Measurements from ENCODE around the gene RPS6KA2.
A peak's percentile ranks its signal among the peaks of the same experiment; 100 is the strongest.
"Not testable (repeated sequence)": the region's sequence is repeated elsewhere in the genome, so short reads cannot be mapped to it uniquely, and the experiment has no call there.

The RPS6KA2 gene

DNA sequence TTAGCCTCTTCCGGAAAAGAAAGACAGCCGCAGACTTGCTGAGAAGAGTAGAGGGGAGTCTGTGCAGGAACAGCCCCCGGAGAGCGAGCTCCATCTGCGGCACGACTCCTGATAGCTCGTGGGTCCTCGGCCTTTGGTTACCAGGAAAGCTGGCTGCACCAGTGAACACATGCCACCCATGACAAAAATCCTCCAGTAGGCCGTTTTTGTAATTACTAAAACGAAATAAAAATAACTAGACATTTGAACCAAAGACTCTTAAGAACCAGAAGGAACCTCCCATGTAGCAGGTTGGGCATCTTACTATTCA is 82.8 kb downstream of the RPS6KA2 start:
- DNase-seq: no peak

GRCh38 chr6:166543603-166544295 is 83.3 kb downstream of the RPS6KA2 start:
- DNase-seq: no peak

DNA sequence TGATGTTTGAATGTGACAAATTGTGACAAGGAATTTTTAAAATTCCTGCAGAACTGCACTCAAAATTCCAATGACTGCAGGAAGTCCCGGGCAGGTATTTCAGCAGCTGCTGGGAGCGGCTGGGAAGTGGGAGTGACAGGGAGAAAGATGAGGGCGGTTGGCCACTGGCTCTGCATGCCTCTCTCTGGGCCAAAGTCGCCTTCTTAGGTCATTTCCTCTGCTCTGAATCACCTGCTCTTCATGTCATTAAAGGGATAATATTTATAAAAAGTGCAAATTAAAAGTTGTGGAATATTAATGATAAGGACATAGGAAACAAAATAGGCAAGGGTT is 84.5 kb downstream of the RPS6KA2 start:
- DNase-seq: no peak

GRCh38 chr6:166541876-166542579 is 85.0 kb downstream of the RPS6KA2 start:
- no peak for DNase-seq

- no peak for DNase-seq
These were observed 85.7 kb downstream of the RPS6KA2 start for GRCh38 chr6:166541366-166541765.

- no peak for DNase-seq
These were observed 86.3 kb downstream of the RPS6KA2 start for GRCh38 chr6:166540631-166541331.

DNA sequence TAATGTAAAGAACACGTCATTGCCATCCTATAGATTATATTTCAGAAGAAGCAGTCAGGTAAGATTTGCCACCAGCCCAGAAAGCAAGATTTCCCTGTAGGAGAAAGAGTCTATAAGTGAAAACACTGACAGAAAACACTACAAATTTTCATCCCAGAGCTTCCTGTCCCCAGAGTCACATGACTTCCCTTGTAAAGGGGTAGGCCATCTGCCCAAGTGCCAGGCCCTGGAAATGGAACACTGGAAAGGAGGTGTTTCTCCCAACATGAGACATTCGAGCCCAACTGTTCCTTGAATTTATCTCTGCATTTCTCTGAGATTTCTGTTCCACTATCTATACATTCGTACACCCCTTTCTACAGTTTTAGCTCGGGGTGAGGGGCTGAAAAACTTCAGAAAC is 87.5 kb downstream of the RPS6KA2 start:
- DNase-seq: no peak

GRCh38 chr6:166539011-166539385 is 88.1 kb downstream of the RPS6KA2 start:
- not testable (repeated sequence) for DNase-seq

- no peak for DNase-seq
These were observed 88.6 kb downstream of the RPS6KA2 start for GRCh38 chr6:166538297-166539010.

GRCh38 chr6:166534658-166535406 is 92.2 kb downstream of the RPS6KA2 start:
- no peak for DNase-seq

- peak; percentile 28 for DNase-seq
These were observed 93.7 kb downstream of the RPS6KA2 start for GRCh38 chr6:166533205-166533824.

- DNase-seq: no peak
These were observed 94.7 kb downstream of the RPS6KA2 start for GRCh38 chr6:166532302-166532701.

GRCh38 chr6:166530211-166531095 is 96.6 kb downstream of the RPS6KA2 start:
- no peak for DNase-seq

DNA sequence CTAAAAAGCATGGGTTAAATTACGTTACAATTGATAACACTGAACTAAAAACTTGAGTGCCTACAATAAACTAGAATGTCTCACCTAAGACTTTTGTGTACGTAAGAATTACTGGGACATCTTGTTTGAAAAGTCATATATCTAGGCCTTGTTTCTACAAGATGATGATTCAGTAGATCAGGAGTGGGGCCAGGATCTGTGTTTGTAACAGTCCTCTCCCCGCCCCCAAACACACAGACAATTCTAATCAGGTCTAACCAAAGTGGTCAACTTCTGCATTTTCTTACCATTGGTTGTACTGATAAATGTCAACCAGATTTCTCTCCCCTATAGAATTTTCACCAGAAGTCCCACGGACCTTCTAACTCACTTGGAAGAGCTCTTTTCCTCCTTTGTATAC is 97.5 kb downstream of the RPS6KA2 start:
- DNase-seq: no peak

- not testable (repeated sequence) for DNase-seq
These were observed 98.0 kb downstream of the RPS6KA2 start for GRCh38 chr6:166529058-166529457.

- no peak for DNase-seq
These were observed 99.2 kb downstream of the RPS6KA2 start for GRCh38 chr6:166527849-166528248.

DNA sequence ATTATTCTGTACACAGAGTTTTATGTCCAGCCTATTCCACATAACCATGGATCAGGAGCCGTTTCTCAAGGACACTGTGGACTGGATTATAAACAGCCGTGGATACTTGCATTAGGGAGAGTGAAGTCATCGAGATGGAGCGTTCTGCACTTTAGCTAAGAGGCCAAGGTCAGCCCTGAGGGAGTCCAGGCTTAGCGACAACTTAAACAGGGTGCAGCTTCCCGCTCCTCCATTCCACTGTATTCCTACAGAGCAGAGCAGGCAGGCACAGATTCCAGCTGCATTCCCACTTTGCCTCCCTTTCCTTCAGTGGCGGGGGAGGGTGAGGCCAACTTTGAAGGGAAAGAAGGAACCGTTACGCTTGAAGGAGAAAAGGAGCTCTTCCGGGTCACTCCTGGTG is 100.1 kb downstream of the RPS6KA2 start:
- DNase-seq: no peak

- no peak for DNase-seq
These were observed 101.5 kb downstream of the RPS6KA2 start for GRCh38 chr6:166525567-166525966.

GRCh38 chr6:166523782-166524559 is 103.1 kb downstream of the RPS6KA2 start:
- DNase-seq: no peak

Measured in DMS53 (cell line).